ENCODE measurements around the gene DNM1. TPM values are rescaled to one million over a fixed set of nuclear protein-coding genes. Genes with fewer than 3 reads are reported as not detected.

Gene DNM1
- total and polyA plus RNA-seq, 2 of the 8 experiments (the other 6 are each of a cell fraction or from before 2014, with no cell fraction given): 34.3 to 62.7 TPM

DNA sequence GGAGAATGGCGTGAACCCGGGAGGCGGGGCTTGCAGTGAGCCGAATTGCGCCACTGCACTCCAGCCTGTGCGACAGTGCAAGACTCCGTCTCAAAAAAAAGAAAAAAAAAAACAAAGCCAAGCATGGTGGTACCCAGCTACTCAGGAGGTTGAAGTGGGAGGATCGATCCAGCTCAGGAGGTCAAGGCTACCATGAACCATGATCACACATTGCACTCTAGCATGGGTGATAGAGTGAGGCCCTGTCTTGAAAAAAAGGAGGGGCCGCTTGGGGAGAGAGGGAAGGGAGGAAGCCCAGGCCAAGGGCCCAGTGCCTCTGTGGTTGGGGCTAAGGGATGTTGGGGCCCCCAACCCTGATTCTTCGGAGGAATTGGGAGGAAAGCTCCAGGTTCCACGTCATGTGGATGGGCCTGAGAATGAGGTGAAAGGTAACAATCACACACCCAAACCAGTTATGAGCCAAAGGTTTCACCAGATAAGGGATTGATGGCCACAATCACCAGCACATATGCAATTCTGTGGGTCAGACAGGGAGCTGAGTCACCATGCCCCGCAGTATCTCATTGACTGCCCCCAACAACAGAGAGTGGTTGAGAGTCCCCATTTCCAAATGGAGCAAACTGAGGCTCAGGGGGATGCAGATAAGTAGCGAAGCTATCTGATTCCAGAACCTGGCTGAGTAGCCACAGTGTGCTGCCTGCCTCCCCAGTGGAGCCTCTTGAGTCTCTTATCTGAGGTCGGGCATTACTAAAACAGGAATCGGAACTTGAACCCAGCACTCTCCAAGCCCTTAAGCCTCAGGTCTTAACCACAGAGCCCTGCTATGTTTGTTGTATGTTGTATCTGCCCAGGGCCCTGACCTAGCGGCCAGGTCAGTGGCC is 93.4 kb downstream of the DNM1 start (continued):
- TF ChIP-seq, protein P1, sequence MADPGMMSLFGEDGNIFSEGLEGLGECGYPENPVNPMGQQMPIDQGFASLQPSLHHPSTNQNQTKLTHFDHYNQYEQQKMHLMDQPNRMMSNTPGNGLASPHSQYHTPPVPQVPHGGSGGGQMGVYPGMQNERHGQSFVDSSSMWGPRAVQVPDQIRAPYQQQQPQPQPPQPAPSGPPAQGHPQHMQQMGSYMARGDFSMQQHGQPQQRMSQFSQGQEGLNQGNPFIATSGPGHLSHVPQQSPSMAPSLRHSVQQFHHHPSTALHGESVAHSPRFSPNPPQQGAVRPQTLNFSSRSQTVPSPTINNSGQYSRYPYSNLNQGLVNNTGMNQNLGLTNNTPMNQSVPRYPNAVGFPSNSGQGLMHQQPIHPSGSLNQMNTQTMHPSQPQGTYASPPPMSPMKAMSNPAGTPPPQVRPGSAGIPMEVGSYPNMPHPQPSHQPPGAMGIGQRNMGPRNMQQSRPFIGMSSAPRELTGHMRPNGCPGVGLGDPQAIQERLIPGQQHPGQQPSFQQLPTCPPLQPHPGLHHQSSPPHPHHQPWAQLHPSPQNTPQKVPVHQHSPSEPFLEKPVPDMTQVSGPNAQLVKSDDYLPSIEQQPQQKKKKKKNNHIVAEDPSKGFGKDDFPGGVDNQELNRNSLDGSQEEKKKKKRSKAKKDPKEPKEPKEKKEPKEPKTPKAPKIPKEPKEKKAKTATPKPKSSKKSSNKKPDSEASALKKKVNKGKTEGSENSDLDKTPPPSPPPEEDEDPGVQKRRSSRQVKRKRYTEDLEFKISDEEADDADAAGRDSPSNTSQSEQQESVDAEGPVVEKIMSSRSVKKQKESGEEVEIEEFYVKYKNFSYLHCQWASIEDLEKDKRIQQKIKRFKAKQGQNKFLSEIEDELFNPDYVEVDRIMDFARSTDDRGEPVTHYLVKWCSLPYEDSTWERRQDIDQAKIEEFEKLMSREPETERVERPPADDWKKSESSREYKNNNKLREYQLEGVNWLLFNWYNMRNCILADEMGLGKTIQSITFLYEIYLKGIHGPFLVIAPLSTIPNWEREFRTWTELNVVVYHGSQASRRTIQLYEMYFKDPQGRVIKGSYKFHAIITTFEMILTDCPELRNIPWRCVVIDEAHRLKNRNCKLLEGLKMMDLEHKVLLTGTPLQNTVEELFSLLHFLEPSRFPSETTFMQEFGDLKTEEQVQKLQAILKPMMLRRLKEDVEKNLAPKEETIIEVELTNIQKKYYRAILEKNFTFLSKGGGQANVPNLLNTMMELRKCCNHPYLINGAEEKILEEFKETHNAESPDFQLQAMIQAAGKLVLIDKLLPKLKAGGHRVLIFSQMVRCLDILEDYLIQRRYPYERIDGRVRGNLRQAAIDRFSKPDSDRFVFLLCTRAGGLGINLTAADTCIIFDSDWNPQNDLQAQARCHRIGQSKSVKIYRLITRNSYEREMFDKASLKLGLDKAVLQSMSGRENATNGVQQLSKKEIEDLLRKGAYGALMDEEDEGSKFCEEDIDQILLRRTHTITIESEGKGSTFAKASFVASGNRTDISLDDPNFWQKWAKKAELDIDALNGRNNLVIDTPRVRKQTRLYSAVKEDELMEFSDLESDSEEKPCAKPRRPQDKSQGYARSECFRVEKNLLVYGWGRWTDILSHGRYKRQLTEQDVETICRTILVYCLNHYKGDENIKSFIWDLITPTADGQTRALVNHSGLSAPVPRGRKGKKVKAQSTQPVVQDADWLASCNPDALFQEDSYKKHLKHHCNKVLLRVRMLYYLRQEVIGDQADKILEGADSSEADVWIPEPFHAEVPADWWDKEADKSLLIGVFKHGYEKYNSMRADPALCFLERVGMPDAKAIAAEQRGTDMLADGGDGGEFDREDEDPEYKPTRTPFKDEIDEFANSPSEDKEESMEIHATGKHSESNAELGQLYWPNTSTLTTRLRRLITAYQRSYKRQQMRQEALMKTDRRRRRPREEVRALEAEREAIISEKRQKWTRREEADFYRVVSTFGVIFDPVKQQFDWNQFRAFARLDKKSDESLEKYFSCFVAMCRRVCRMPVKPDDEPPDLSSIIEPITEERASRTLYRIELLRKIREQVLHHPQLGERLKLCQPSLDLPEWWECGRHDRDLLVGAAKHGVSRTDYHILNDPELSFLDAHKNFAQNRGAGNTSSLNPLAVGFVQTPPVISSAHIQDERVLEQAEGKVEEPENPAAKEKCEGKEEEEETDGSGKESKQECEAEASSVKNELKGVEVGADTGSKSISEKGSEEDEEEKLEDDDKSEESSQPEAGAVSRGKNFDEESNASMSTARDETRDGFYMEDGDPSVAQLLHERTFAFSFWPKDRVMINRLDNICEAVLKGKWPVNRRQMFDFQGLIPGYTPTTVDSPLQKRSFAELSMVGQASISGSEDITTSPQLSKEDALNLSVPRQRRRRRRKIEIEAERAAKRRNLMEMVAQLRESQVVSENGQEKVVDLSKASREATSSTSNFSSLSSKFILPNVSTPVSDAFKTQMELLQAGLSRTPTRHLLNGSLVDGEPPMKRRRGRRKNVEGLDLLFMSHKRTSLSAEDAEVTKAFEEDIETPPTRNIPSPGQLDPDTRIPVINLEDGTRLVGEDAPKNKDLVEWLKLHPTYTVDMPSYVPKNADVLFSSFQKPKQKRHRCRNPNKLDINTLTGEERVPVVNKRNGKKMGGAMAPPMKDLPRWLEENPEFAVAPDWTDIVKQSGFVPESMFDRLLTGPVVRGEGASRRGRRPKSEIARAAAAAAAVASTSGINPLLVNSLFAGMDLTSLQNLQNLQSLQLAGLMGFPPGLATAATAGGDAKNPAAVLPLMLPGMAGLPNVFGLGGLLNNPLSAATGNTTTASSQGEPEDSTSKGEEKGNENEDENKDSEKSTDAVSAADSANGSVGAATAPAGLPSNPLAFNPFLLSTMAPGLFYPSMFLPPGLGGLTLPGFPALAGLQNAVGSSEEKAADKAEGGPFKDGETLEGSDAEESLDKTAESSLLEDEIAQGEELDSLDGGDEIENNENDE (IDR thresholded peaks at IDR 0.05; ENCODE audit: insufficient replicate concordance, low read length): no peak
- TF ChIP-seq BRCA1 (IDR thresholded peaks at IDR 0.05; ENCODE audit: low read depth, low read length) (no peak), PHF8 (conservative IDR thresholded peaks at IDR 0.05; ENCODE audit: low read depth, low read length) (no peak), HDAC2 (IDR thresholded peaks at IDR 0.05; ENCODE audit: borderline replicate concordance in 1 of 2, low read depth in 2 of 2, low read length in 2 of 2) (no peak)
